GM19238 (cell line): ENCODE measurements around the gene NTN5.

ENCODE experiments used
- DNase-seq: peaks from one replicate; pipeline ENCODE4 v3.0.0; 2011; ENCODE audit warnings: low spot score; ENCODE audit not compliant: insufficient read length

NTN5 gene

GRCh38 chr19:48616041-48616436 lies 56.8 kb downstream of the NTN5 start:
- no peak for DNase-seq

- DNase-seq, result no peak
These were observed 57.4 kb downstream of the NTN5 start for GRCh38 chr19:48615231-48616040.

- no peak for DNase-seq
These were observed 58.2 kb downstream of the NTN5 start, which contains the start of gene FAM83E for GRCh38 chr19:48614436-48615230. FAM83E (minus strand) TSS chr19:48615076; CDS start chr19:48613372, 1,704 bp downstream.

GRCh38 chr19:48613852-48614435 lies 58.9 kb downstream of the NTN5 start:
- no peak for DNase-seq

- no peak for DNase-seq
These were observed 59.6 kb downstream of the NTN5 start for GRCh38 chr19:48613024-48613851.

GRCh38 chr19:48611872-48612271 lies 60.9 kb downstream of the NTN5 start:
- DNase-seq, result no peak
